ENCODE results near the gene MYO15B. TPM values are rescaled to one million over a fixed set of nuclear protein-coding genes. Genes with fewer than 3 reads are reported as not detected.

The MYO15B gene
- polyA plus RNA-seq (2013, experiment 1 of 2; ENCODE audit: insufficient read length) = 1.0 TPM
- 3.7 TPM for polyA plus RNA-seq (2013, experiment 2 of 2; ENCODE audit: insufficient read length)

DNA sequence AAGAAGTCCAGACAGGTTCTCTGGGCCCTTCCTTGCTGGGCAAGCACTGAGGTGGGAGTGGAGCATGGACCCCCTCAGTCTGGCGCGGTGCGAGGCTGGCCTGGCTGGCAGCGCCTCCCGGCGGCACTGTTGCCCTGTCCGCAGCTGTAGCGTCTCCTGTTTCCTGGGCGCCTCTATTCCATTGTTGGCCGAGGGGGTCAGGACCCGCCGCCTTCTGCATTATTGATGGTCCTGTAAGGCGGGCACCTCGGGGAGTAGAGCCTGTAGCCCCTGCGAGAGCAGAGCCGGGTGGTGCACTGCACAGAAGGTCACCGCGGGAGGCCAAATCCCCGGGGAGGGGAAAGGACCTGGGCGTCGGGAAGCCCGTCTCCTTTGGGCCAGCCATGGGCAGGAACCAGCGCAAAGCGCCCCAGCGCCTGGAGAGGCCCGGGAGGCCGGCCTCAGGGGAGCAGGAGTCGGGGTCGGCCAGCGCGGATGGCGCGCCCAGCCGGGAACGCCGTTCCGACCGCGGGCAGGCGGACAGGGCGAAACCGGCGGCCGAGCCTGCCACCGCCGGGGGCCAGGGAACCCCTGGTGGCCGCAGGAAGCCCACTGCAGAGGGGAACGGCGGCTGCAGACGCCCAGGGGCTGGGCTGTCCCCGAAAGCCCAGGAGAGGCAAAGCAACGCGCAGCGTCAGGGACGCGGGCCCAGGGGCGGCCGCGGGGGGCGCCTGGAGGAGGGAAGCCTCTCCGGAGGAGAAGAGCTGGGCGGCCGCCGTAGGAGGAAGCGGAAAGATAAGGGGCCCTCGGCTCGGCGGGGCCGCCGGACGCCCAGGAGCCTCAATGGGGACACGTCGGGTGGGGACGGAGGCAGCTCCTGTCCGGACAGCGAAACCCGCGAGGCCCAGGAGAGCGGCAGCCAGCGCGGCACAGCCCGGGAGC, at the start of gene MYO15B:
TSS of gene MYO15B (plus strand) at position 126 of the 921 bp plus-strand sequence. CDS start at position 384, 258 bp downstream.
- peak; percentile 14 for DNase-seq

DNA sequence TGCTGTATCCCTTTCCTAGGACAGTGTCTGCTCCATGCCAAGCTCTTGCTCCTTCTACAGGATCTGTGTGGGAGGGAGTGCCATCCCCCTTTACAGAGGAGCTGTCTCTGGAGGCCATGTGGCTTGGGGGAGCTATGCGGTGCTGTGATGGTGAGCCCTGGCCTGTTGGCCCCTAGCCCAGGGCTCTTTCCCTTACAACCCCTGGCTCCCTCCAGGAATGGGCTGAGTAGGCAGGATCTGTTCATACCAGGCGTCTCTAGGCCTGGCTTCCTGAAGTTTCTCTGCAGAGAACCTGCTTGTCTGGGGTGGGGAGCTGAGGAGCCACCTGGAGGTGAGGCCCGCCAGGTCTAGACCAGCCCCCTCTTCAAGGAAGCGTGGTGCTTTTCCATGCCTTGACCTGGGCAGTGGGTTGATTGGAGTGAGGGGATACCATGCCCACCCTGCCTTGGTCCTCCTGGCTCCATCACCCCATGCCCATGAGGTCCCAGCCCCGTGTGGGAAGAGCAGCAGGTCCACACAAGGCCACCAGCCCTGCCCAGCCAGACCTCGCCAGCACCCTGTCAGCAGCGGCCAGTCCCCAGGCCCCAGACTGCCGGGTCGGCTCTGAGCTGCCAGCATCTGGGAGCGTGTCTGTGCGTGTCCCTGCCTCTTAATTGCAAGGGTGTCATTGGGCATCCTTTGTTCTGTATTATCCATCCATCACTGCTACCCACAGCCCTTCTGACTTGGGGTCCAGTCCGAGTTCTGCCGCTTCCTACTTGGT, 47.5 kb upstream of the MYO15B start:
- DNase-seq = no peak

DNA sequence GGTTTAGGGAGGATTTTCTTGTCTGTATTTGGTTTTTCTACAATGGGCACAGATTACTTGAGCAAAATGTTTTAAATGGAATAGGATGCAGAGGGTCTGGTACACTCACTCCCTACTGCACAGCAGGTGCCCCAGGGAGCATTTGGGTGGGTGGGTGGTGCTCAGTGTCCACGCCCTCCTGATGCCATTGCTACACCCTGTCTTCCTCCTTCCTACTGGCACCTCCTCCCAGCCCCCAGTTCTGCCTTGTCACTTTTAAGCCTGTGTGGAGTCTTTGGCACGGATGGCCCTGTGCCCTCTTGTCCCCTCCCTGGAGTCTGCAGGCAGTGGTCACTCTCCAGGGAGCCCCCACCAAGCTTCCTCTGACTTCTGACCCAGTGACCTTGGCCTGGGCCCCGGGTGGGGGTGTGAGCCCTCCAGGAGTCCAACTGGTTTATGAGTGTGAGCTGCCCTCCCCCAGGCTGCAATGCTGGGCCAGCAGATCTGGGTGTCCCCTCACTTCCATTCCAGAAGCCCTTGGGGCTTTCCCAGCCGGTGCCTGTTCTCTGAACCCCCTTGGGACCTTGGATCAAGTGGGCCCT, 46.6 kb upstream of the MYO15B start:
- DNase-seq = no peak

DNA sequence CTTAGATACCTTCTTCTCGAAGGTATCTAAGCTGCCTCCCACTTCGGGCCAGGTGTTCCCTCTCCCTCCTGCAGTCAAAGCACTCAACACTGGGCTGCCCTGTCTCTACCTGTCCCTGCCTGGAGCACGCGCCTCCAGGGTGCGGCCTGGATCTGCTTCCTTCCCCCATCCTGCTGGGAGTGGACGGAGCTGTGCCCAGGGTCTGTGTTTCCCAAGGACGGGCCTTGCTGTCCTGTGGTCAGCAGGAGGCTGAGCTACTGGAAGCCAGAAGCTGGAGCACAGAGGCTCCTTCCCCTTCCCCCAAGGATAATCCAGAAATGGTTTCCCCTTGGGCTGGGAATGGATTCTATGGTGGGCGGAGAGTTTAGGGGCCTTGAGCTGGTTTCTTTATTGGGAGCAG, 45.4 kb upstream of the MYO15B start:
- DNase-seq = no peak

DNA sequence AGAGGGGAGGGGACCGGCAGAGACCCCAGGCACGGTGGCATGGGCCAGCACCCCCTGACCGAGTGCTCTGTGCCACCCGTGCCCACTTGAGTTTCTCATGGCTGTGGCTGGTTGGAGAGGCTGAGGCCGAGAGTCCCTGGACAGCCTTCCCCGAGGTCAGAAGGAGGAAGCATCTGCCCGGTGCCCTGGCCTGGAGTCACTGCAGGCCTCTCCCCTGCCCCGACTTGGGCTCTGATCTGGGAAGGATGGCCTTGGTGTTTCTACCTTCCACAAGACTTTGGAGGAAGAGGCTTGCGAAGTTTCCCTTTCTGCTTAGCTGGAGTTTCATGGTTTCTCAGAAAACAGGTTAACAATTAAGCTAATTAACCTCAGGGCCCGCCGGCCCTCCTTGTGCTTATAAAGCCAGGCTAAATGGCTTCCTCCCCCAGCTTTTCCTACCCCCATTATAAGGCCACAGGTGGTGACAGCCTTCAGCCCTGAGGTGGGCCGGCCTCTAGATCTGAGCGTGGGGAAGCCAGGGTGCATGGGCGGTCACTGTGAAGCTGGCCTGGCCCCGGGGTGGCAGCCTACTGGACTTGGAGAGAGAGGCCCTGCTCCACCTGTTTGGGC, 44.8 kb upstream of the MYO15B start:
- DNase-seq = no peak

DNA sequence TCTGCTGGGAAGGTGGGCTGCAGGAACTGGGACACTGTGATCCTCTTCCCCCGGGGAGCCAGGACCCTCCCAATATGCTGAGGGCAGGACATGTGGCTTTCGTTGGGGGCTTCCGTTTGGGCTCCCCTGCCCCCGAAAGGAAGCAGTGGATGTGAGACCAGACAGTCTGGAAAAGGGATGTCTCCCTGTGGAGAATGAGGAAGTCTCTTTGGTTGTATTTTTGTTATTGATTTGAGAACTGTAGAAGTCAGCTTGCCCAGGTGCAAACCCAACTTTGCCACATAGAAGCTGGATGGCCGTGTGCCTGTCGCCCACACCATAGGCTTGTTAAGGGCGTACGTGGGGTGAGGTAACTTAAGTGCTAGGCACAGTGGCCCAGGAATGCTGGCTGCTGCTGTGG, 43.4 kb upstream of the MYO15B start:
- no peak for DNase-seq

DNA sequence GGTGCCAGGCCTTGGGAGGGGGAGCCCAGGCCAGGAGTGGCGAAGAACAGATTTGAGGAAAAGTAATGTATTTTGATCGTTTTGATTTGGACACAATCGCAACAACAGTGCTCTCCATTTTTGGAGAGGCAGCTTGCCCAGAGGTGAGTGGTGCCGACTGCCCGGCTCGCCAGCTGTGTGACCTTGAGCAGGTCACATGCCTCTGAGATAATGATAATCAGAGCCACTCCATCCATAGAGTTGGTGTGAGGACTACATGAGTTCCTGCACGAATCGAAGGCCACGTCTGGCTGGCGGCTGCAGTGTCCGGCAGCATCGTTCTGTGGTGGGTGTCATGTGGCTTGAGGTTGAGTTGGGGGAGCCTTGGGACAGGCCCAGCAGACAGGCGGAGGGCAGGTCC, 41.4 kb upstream of the MYO15B start:
- DNase-seq = no peak

DNA sequence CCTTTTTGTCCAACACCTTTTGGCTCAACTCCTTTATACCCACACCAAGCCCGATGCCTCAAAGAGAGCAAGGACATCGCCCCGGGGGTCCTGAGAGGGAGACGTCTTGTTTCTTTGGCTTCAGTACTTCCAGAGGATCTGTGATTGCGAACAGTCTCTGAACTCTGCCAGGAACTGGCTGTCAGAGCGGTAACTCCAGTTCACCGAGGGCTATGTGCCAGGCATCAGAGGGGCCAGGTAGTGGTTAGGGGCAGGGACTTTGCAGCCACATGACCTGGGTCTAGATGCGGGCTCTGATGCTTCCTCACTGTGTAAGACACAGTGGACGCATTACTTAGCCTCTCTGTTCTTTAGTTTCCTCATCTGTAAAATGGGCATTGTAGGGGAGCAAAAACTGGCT, 40.5 kb upstream of the MYO15B start:
- no peak for DNase-seq

DNA sequence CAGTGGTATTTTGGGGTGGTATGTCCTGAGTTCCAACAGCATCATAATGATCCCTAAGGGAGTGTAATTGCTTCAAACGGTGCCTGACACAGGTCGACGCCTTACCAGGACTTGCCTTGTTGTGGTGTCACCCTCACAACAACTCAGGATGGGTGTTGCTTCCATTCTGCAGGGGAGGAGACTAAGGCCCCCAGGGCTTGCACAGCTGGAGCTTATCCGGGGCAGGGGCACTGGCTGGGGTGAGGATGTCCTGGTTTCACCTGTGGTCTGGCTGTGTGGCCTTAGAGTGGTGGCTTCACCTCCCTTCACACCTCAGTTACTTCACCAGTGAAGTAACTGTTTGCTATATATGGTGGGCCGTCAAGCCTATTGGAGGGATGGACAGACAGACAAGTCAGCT, 38.8 kb upstream of the MYO15B start:
- no peak for DNase-seq

DNA sequence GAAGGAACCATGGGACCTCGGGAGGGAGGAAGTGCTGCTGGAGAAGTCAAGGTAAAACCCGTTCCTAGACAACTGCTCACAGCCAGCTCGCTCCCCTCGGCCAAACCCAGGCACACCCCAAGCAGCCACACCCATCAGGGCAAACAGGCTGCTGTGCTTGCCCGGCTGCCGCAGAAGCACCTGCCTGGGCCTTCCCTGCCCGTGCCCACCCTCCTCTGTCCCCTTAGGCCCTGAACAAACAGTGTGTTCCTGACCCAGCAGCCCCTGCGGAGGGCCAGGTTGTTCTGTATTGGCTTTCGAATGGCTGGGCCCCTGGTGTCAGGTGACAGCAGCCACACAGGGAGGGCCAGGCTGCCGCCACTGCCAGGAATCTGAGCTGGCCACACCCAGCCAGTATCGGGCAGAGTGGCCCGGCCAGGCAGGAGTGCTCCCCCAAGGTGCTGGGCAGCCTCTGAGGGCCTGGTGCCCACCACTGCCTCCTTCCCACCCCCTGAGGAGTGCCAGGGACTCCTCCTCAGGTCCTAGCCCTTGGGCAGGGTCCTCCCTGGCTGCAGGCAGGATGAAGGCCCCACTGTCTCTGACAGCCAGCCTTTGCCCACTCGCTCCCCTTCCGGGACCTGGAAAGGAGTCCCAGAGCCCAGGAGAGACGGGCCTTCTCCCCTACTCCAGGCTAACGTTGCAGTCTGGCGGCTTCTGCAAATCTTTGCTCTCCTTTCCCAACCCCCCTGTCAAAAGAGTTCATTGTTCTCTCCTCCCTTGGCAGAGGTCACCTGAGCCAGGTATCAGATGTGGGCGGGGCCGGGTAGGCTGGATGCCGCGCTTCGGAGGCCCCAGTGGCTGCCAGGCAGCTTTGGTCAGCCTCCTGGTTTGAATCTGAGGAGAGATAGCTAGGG, 38.1 kb upstream of the MYO15B start:
- DNase-seq = no peak

DNA sequence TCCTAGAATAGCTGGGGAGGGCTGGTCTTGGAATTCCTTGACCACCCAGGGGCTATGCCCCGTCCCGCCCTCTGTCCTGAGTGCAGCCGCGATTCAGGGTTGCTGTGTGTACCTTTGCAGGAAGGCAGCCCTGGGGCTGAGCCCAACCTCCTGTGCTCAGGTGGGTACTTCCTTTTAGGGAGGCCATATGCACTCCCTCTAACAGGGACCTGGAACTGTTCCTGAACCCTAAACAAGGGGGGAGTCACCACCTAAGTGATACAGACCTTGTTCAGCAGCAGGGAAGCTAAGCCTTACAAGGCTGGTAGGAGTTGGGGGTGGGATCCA, 37.5 kb upstream of the MYO15B start:
- DNase-seq = no peak

DNA sequence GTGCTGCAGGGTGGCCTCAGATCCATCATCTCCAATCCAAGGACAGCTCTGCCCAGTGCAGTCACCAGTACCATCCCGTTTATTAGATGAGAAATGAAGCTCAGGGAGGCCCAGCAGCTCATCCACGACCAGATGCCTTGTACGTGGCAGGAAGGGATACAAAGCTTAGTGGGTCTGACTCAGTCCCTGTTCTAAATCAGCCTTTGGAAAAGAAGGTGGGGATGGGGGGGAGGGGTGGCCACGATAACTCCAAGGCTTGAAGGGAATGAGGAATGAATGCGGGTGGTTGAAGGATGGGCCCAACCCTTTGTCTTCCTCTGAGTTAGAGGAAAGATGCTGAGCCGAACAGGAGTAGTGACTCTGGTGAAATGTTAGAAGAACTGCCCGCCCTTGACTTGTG, 36.3 kb upstream of the MYO15B start:
- no peak for DNase-seq

DNA sequence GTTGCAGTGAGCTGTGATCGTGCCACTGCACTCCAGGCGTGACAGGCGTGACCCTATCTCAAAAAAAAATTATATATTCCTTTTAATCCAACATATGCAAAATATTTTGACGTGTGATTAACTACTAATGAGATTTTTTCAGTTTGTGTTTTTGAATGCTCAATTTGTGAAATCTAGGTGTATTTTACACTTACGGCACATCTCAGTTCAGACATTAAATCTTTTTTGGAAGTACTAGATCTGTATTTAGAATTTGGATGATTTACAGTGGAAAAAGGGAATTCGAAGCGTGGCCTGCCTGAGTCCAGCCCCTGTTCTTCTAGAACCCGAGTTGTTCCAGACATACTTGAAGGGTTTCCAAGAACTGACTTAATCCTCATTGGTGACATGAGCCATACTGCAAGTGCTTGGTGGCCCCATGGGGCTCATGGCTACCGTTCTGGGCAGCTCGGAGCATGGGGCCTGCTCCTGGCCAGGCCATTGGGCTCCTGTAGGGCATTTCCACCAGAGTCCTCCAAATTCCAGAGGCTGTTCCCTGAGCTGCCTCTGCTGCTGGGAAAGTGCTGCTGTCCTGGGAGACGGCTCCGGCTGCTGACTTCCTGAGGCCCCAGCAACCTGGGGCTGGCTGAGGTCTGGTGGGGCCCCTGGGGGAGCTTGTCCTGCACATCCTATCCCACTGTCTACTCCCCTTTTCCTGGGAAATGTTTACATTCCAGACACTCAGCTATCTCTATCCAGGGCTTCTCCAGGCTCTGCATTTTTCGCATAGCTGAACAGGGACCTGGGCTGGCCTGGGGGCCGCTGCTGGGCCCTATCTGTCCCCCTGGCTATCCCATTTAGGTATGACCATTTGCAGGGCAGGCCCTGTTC, 34.9 kb upstream of the MYO15B start:
- peak; percentile 61 for DNase-seq

DNA sequence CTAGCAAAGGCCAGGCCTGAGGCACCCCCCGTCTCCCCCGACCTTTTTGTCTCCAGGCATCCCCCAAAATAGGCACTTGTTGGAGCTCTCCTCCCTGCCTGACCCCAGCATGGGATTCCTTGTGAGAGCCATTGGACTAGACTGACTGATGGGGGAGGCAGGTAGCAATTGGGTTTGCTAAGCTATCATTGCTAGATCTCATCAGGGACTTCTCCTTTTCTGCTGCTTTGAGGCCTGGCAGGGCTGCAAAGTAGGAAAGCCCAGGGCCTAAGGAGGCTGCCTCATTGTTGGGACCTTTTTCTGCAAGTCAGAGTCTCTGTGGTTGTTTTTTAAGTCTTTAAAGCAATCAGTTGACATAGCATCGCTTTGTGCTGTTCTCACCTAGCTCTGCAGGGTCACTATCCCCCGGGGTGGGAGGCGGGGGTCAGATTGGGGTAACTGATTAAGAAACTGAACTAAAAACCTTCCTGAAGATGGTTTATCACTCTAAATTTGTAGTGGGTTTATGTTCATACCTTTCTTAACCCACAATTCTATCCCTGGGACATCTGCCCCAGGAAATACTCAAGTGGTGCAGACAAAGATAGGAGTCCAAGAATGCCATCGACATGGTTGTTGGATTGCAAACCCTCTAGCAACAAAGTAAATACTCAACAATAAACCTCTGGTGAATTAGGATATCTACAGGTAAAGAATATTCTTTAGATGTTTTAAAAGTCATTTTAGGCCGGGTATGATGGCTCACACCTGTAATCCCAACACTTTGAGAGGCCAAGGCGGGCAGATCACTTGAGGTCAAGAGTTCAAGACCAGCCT, 34.1 kb upstream of the MYO15B start:
- no peak for DNase-seq

DNA sequence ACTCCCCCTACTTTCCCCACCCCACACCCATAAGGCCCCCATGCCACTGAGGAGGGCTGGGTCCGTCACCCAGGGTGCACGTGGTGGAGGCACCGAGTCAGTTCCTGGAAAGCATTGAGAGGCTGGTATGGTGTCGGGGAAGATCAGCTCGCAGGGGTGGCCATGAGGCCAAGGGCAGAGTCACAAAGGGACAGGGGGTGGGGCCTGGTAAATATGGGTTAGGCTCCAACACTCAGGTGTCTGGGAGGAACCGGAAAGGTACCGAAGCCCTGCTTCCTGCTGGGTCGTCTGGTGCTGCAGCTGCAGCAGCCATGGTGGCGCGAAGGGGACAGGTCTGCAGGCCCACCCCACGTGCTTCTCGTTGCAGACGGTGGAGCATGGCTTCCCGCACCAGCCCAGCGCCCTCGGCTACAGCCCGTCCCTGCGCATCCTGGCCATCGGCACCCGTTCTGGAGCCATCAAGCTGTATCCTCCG, 31.9 kb upstream of the MYO15B start:
- DNase-seq = no peak

DNA sequence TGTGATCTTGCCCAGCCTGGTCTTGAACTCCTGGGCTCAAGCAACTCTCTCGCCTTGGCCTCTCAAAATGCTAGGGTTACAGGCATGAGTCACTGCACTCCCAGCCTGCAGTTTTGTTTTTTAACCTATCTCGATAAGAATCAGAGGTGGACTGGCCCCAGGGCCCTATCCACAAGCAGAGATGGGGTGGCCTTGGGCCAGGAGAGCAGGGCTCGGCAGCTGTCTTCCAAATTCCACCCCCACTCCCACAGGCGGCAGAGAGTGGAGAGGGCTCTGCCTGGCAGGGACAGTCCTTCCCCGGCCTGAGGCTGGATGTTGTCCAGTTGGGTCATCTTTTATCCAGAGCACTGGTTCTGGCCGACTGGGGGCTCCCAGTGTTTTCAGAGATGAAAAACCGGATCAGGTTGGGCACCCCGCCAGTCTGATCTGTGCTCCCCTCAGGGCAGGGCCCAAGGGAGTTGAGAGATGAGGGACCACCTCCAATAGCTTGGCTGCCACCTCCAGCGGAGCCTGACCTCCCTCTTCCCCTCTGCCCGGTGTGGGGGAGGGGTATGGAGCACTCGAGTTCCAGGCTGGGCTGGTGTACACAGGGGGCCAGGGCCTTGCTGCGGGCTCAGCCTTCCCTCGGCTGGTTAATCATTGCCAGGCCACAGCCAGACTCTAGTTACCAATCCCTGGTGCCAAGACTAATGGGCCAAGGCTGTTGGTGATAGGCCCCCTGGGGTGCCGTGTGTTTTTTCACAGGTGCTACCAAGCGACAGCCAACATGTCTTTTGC, 30.3 kb upstream of the MYO15B start:
- no peak for DNase-seq

DNA sequence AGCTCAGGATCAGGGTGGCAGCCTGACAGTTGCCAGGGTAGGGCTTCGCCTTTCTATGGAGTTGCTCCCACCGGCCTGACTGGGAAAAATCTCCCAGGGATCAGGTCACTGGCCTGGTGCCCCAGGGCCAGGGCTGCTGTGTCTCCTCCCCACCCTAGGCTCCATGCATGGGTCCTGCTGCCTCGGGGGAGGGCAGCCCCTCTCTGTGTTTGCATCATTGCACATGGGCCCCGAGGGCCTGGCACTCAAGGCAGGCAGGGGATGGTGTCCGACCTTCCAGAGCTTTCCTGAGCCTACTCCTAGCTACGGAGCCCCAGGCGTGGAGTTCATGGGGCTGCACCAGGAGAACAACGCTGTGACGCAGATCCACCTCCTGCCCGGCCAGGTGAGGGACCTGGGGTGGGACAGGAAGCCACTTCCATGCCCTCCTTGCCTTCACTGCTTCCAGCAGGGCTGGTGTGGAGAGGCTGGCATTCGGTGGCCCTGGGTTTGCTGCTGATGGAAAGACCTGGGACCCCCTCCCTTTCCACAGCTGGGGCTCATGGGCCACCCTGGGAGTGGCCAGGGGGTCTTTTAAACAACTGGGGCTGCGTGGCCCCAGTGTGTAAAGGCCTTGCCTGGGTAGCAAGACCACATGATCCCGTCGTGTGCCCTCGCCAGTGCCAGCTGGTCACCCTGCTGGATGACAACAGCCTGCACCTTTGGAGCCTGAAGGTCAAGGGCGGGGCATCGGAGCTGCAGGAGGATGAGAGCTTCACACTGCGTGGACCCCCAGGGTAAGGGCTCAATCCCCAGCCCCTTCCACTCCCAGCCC, 29.5 kb upstream of the MYO15B start:
- DNase-seq = no peak

Measured in fibroblast of skin of back (primary cell).